NCI-H2196 (cell line): Measurements from ENCODE around the gene PPIB.

Experiments
- DNase-seq: peaks from one replicate; lab custom pipeline; 2025; ENCODE audit not compliant: unreplicated experiment; lab: John Stamatoyannopoulos, UW

PPIB gene

GRCh38 chr15:64162869-64163658 is at the start of gene PPIB:
TSS of gene PPIB (minus strand) at chr15:64163022. CDS start at chr15:64162986, 36 bp downstream.
- DNase-seq = peak; percentile 92

GRCh38 chr15:64211696-64212095 is 48.9 kb upstream of the PPIB start:
- no peak for DNase-seq

GRCh38 chr15:64210371-64210770 is 47.5 kb upstream of the PPIB start:
- DNase-seq = no peak

GRCh38 chr15:64209680-64210334 is 47.0 kb upstream of the PPIB start:
- peak; percentile 43 for DNase-seq

- no peak for DNase-seq
Observed at GRCh38 chr15:64205202-64205601, 42.4 kb upstream of the PPIB start.

GRCh38 chr15:64197425-64197824 is 34.6 kb upstream of the PPIB start:
- no peak for DNase-seq

GRCh38 chr15:64193971-64194370 is 31.1 kb upstream of the PPIB start:
- DNase-seq = no peak

GRCh38 chr15:64191971-64192830 is 29.4 kb upstream of the PPIB start:
- DNase-seq = no peak

GRCh38 chr15:64187396-64188191 is 24.8 kb upstream of the PPIB start:
- no peak for DNase-seq

- DNase-seq = no peak
Observed at GRCh38 chr15:64185146-64185911, 22.5 kb upstream of the PPIB start.

GRCh38 chr15:64182859-64183370 is 20.1 kb upstream of the PPIB start:
- DNase-seq = no peak

- no peak for DNase-seq
Observed at GRCh38 chr15:64180235-64180824, 17.5 kb upstream of the PPIB start.

- DNase-seq = no peak
Observed at GRCh38 chr15:64166102-64166890, 3.5 kb upstream of the PPIB start.

- DNase-seq = no peak
Observed at GRCh38 chr15:64164436-64164835, 1.6 kb upstream of the PPIB start.

- DNase-seq = no peak
Observed at GRCh38 chr15:64163659-64164362, 989 bp upstream of the PPIB start.

- DNase-seq = no peak
Observed at GRCh38 chr15:64162478-64162868, 349 bp downstream of the PPIB start.

GRCh38 chr15:64161688-64162477 is 939 bp downstream of the PPIB start:
- no peak for DNase-seq
